Stimulated activated CD8-positive, alpha-beta memory T cell treated with anti-CD3 and anti-CD28 coated beads, Interleukin-12 subunit alpha, Interleukin-12 subunit beta, amount 100 ng/mL, for 24 hours (primary cell): ENCODE results near the gene FAM107B.

Source experiments
- DNase-seq: peaks from one replicate; pipeline ENCODE4 v3.0.0-alpha.2; 2020; ENCODE audit errors: extremely low read depth

The FAM107B gene

DNA sequence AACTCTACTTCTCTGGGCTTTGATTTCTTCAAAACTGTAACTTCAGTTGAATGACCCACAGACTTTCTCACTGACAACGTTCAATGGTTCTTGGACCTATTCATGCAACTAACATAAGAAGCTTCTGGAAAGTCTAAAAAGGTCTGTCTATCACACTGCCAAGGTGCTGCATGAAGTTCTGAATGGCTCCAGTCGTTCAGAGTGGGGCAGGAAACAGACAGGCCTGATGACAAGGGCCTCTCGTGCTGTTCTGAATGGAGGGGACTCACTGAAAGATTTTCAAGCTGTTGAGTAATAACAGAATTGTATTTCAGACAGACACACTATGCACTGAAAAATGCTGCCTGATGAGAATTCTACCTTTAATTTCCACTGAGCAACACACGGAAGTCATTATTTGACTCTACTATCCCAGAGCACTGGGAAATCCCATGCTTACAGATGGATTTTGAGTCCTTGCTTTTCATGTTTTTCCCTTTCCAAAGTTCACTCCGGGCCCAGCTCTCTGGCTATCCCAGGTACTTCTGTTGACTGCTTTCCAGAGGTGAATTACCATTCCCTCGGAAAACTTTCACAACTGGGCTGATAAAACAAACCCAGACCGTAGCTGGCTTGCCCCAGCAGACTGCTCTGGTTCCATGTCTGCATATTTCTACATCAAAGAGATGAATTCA lies 239.1 kb downstream of the FAM107B start:
- no peak for DNase-seq

DNA sequence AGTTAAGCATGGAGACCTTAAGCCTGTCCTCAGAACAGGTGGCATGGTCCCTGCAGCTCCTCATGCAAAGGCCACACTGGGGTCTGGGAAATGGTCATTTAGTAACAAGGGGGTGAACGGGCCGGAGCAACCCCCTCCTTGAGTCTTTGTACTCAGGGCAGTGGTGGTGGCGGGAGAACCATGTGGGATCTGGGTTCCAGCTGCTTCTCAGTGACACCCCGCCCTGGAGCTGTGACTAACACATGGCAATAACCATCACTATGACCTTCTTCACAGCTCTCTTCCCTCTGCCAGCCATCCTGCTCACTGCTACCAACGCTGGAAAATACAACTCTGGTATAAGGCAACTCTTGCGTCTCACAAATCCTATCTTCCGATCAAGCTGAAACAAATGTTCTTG lies 240.5 kb downstream of the FAM107B start:
- DNase-seq, result no peak

- no peak for DNase-seq
Observed at GRCh38 chr10:14533295-14533694, 241.4 kb downstream of the FAM107B start.

DNA sequence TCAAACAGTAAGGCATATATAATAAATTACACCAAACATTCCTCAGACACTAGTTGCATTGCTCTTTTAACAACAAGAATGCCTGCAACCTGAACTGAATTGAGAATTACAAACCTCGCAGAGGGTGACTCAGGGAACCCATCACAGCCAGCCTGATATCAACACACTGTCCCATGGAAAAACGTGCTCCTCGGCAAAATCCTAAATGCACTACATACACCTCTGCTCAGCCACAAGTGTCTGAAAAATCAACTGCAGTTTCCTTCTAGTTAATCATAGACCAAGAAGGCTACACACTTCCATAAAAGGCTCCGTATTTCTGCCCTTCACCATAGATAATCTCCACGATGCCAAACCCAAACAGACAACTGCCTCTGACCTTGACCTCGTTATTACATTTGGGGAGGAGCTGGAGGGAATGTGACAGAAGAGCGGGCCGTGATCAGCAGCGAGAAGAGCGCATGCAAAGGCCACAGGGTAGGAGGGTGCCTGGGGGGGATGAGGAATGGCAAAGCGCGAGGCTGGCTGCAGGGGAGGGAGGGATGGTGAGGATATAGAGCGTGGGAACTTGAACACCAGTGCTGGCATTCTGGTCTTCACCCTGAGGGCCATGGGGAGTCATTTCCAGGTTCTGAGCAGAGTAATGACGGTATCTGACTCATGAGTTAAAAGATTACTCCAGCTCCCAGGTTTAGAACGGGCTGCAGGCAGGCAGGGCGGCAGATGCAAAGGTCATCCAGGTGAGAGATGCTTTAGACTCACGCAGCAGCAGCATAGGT lies 242.0 kb downstream of the FAM107B start:
- no peak for DNase-seq

DNA sequence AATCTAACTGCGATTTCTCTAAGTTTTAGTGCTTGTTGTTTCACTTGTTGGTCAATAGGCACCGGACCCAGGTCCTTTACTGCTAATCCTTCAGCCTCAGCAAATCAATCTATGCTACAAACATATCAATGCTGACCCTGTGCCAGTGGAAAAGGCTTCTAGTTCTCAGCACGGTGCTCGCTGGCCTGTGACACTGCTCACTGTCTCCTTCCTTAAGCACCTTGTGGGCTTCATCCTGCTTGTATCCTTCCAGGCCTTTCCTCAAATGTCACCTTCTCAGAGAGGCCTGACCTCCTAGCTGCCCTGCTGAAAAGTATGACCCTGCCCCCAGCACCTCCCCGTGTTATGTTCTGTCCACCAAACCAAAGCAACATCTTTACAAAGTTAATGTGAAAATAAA lies 242.7 kb downstream of the FAM107B start:
- DNase-seq, result no peak

DNA sequence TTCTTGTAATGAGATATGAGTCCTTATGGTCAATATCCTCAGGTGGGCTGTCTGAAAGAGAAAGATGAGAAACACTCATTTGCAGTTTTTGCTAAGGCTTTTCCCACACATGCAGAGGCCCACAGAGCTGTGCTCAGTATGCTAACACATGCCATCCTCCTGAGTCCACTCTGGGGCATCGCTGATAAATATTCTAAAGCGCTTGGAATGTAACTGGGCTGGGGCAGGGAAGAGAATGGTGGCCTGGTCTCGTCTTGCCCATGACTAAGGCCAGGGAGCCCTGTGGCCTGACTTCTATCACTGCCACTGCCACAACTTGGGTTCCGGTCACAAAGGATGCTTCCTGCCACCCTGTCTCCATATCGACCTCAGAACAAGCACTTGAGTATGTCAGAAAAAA lies 244.2 kb downstream of the FAM107B start:
- DNase-seq, result no peak

DNA sequence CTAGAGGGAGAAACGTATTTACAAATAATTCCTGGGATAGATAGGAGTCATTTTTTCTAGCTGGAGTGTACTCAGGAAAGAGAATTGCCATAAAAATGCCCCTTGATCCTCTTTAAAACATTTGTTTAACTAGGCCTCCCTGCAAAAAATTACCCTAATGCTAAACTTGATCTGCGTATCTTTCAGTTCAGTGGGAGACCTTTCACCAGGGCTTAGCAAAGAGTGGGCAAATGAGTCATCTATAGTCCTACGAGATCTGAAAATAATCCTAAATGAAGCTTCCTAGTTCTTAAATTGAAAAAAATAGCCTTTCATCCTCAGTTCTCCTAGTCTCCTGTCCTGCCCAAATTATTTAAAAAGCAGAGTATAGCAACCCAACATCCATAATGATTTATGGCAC lies 245.3 kb downstream of the FAM107B start:
- no peak for DNase-seq

DNA sequence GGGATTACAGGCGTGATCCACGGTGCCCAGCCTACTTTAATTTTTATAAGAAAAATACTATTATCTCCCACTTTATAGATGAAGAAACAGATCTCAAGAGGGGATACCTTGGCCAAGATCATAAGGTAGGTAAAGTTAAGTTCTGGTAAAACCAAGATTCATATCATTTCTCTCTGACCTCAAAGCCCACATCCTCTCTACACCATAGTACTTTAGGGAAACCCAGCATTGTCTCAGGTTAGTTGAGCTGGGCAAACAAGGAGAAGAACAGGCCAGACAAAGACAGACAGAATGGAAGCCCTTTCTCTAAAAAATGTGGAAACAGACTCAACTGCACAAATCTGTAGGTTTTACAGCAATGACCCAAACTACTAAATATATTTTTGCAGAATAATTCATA lies 246.2 kb downstream of the FAM107B start:
- no peak for DNase-seq

DNA sequence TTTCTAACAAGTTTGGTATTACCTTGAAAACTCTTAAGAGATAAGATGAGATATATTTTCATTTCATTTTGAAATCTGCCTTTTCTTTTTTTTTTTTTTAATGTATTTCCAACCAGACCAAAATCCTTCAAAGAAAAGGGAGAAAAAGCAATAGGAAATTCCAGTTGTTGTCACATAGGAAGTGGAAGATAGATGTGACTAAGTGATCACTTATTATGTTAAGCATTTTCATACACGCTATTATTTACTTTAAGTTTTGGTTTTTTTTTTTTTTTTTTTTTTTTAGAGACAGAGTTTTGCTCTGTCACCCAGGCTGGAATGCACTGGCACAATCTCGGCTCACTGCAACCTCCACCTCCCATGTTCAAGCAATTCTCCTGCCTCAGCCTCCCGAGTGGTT lies 246.8 kb downstream of the FAM107B start:
- no peak for DNase-seq

GRCh38 chr10:14527134-14527844 lies 247.4 kb downstream of the FAM107B start:
- DNase-seq, result no peak

GRCh38 chr10:14526326-14526725 lies 248.4 kb downstream of the FAM107B start:
- DNase-seq, result no peak

DNA sequence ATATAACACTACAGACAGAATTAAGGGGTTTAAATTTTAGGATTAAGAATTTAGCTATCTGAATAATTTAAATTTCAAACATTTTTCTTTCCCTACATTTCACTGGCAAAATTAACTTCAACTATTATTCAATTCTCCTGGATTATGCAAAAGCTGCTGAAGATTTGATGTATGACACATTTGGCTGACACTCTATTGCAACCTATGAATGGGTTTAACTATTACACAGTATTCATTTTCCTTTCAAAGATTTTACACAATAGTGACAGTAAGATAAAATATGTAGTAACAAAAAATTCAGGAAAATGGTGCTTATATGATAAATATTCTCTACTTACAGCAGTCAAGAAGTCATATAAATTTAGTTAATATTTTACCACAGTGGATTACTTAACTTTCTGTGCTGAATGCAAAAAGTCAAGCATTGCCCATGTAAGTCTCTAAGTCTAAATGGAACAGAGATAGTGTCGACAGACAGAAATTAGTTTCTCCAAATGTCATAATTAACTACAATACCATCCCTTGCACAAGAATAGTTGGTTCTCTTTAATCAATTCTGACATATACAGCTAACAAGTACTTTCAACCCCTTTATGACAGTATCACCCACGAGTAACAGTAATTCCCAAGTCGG lies 249.9 kb downstream of the FAM107B start:
- no peak for DNase-seq

DNA sequence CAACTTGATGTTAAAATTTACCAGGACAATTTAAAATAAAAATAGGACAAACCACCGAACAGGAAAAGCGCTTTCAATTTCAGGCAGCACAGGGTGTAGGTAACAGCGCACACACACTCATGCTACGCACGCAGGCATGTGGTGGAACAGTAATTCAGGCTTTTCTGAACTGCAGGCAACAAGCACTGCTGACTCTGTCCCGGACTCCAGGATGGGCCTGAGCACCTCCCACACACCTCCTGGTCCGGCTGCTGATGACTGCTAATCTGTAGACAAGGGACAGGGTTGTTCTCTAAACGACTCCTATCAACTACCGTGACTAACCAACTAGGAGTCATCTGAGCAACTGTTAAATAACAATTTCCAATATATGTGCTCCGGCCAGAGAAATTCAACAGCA lies 251.4 kb downstream of the FAM107B start:
- no peak for DNase-seq

DNA sequence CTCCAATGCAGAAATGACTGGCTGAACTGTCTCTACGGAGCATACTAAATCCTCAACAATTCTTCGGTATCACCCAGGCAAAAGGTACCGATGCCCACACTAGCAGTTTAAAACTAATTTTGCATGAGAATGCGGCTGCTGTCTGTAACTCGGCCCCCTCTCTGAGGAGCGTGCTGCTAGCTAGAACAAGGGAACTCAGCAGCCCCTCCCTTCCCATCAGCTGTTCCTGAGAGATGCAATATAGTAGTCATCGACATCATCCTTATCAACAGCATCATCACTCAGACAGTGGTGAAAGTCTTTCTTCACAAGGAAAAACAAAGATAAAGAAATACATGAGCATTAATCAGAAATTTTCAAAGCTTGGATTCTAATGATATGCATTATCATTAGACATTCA lies 254.9 kb downstream of the FAM107B start:
- DNase-seq, result no peak

DNA sequence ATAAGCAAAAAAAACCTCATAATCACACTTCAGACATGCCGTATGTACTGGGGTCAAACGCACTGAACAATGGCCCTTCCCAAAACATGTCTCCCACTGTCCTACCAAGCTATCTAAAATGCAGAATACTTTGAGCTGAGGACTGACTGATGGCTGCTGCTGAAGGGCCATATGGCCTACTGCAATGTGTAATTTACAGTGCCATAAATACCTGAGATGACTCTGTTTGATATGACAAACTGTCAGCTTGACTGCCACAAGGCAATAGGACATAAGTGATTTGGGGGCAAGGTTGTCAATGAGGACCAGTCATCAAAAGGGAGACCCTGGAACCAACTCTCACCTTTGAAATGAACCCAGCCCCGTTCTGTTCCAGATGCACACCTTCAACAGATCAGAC lies 256.5 kb downstream of the FAM107B start:
- DNase-seq, result no peak

DNA sequence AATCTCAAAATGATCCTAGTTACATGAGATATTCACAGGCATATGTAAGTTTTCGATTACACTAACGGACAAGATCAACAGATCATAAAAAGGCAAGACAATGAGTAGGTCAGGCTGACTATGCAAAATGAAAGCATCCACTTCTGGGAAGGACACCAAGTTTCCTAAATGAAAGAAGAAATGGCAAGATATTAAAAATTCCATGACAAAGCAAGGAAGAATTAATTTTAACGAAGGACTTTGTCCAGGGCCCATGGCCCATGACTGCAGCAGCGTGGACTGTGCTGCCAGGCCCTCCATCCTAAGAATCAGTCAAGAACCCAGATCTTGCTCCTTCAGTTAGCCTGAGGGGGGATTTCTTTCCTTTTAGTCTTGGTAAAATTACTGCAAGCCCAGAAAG lies 261.6 kb downstream of the FAM107B start:
- no peak for DNase-seq

DNA sequence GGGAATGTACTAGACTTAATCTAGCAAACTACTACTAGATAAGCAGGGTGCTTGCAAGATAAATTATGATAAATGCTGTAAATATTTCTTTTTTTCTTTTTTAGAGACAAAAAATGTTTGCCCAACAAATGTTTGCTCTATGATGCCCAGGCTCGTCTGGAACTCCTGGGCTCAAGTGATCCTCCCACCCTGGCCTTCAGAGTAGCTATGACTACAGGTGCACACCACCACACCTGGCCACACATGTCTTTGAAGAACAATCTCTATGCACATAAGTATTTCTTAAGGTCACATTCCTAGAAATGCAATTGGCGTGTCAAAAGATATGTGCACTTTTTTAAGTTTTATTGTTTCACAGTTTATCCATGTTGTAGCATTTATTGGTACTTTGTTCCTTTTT lies 264.4 kb downstream of the FAM107B start:
- no peak for DNase-seq

DNA sequence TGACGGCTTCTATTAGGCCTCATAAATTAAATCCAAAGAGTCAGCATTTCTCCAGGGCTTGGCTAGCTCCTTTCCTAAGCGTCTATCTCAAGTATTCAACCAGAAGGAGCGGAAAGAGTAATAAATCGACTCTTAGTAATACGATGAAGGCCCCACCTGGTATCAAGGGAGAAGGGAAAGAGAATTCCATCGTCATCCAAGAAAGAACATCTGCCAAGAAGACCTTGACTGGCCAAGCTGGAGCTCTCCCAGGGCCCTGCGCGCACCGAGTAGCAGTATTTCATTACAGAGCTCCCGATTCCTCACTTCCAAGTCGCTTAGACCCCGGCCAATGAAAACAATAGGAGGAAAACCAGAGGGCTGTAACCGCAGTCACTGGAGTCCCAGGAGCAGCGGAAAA lies 266.0 kb downstream of the FAM107B start:
- DNase-seq, result no peak

DNA sequence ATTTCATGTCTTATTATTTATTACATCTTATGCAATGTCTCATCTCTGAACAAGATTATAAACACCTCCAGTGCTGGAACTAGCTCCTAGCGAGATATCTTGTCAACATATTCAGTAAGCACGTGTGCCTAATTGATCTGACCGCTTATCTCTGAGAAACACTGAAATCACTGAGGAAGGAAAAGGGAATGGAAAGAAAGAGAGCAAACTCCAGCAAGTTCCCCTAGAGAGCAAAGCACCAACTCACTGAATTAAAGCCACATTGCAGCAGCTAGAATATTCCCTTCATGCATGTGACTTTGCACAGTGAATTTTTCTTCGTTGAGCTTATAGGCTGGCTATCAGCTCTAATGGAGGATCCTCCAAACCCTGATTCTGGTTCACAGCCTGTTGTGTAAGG lies 266.9 kb downstream of the FAM107B start:
- DNase-seq, result no peak

GRCh38 chr10:14507176-14507575 lies 267.5 kb downstream of the FAM107B start:
- no peak for DNase-seq

DNA sequence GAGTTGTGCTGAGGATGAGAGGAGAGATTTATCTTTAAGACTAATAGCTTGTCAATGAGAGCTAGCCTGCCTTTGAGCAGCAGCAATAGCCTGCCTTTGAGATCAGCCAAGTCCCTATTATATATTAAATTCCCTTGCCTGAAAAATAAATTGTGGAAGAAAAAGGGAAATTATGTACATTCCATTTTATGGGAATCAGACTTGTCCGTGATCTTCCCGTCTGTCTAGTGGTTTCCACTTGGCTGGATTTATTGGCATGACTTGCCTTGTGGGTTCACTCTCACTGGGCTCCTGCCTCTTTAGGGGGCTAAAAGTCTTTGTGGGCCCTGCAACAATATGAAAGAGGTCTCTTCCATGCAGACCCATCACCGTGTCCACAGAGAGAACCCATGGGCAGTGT lies 272.3 kb downstream of the FAM107B start:
- no peak for DNase-seq

GRCh38 chr10:14500172-14500765 lies 274.4 kb downstream of the FAM107B start:
- no peak for DNase-seq
